Endothelial cell of umbilical vein (primary cell): ENCODE measurements around the gene PLEKHA6. TPM values are rescaled to one million over a fixed set of nuclear protein-coding genes. Genes with fewer than 3 reads are reported as not detected.

ENCODE experiments used
- BruUV-seq: library from RNA; stranded (reverse); fragments of 400-500 nt; replicated peaks from 2 replicates; lab custom pipeline; 2021; lab: Mats Ljungman, UMichigan
- CTCF ChIA-PET: fragments of 300-600, 350-600 bp; sonication (Branson Sonifier 250); formaldehyde crosslinking; loops from one replicate; lab custom pipeline; 2021; ENCODE audit warnings: antibody characterized with exemption, inconsistent platforms; lab: Charles Lee
- POLR2A ChIA-PET: fragments of 300-600, 350-600 bp; sonication (Branson Sonifier 250); formaldehyde crosslinking; loops from one replicate; lab custom pipeline; 2021; ENCODE audit warnings: antibody characterized with exemption, inconsistent platforms; lab: Charles Lee
- DNase-seq: peaks from one replicate; pipeline ENCODE4 v3.0.0-alpha.2; 2011; ENCODE audit warnings: low read depth, low spot score
- FAIRE-seq: peaks from 2 replicates; lab custom pipeline; 2011; peaks lifted over from hg19 to GRCh38; lab: Jason Lieb, UNC
- H2AFZ ChIP-seq: 2 replicates; pipeline ENCODE4 v1.6.0; 2012; ENCODE audit warnings: low read depth, low read length, control low read depth, inconsistent platforms
- H3K27ac ChIP-seq: 2 replicates; pipeline ENCODE4 v1.5.1; 2011; ENCODE audit warnings: low read depth, mild to moderate bottlenecking, control low read depth, low read length, moderate library complexity; ENCODE audit not compliant: insufficient read depth
- H3K27me3 ChIP-seq, 2 experiments: 2 replicates each; pipeline versions ENCODE4 v1.6.0 to v1.6.1; 2011; ENCODE audit warnings: low read length in 2 of 2, mixed read lengths in 1 of 2; ENCODE audit not compliant: control insufficient read depth in 2 of 2, insufficient read depth in 2 of 2
- H3K36me3 ChIP-seq, 2 experiments: 2 replicates in 1 of 2; 3 replicates in 1 of 2; pipeline ENCODE4 v1.5.1; 2011; ENCODE audit warnings: low read length in 2 of 2, mild to moderate bottlenecking in 1 of 2, moderate library complexity in 1 of 2; ENCODE audit not compliant: control insufficient read depth in 2 of 2, insufficient read depth in 2 of 2; ENCODE audit errors: extremely low read depth in 1 of 2
- H3K4me1 ChIP-seq: 3 replicates; pipeline ENCODE4 v1.5.1; 2011; ENCODE audit warnings: mild to moderate bottlenecking, low read length; ENCODE audit not compliant: control insufficient read depth, insufficient read depth; ENCODE audit errors: extremely low read depth
- H3K4me2 ChIP-seq: 2 replicates; pipeline ENCODE4 v1.6.1; 2011; ENCODE audit warnings: low read length, control low read depth, mixed read lengths; ENCODE audit not compliant: insufficient read depth
- H3K4me3 ChIP-seq, 3 experiments: fragments of 200-600 bp in 1 of 3; sonication (generic), shearing (Covaris generic) in 1 of 3; replicated peaks in 1 of 3; 2 replicates each; pipeline ENCODE4 v1.5.1; 2011 to 2016; ENCODE audit warnings: control low read depth in 3 of 3, low read length in 3 of 3, mild to moderate bottlenecking in 2 of 3, inconsistent platforms in 1 of 3, low read depth in 1 of 3, moderate library complexity in 1 of 3; ENCODE audit not compliant: insufficient read depth in 1 of 3
- H3K79me2 ChIP-seq: 2 replicates; pipeline ENCODE4 v1.6.0; 2012; ENCODE audit warnings: low read length, inconsistent platforms; ENCODE audit not compliant: control insufficient read depth, insufficient read depth
- H3K9ac ChIP-seq: replicated peaks from 2 replicates; pipeline ENCODE3; 2011; ENCODE audit warnings: low read length, control low read depth; ENCODE audit not compliant: insufficient read depth; ENCODE audit errors: extremely low read depth
- H3K9me1 ChIP-seq: replicated peaks from 3 replicates; pipeline ENCODE4 v1.6.0; 2011; ENCODE audit warnings: mild to moderate bottlenecking, low read length; ENCODE audit not compliant: control insufficient read depth, insufficient read depth; ENCODE audit errors: extremely low read depth
- H3K9me3 ChIP-seq: replicated peaks from 2 replicates; pipeline ENCODE4 v1.5.1; 2012; ENCODE audit warnings: low read length, inconsistent platforms; ENCODE audit not compliant: control insufficient read depth, insufficient read depth
- H4K20me1 ChIP-seq: replicated peaks from 2 replicates; pipeline ENCODE3; 2011; ENCODE audit warnings: mild to moderate bottlenecking, low read length; ENCODE audit not compliant: control insufficient read depth, insufficient read depth; ENCODE audit errors: extremely low read depth
- EZH2 ChIP-seq: IDR thresholded peaks from 2 replicates; pipeline ENCODE4 v1.6.1; 2012; ENCODE audit warnings: borderline replicate concordance, low read depth, mild to moderate bottlenecking, moderate library complexity, low read length, inconsistent platforms; ENCODE audit not compliant: severe bottlenecking
- FOS ChIP-seq: IDR thresholded peaks from 2 replicates; pipeline ENCODE4 v1.6.1; 2011; ENCODE audit warnings: mild to moderate bottlenecking, low read length, moderate library complexity, borderline replicate concordance; ENCODE audit not compliant: insufficient read depth
- GATA2 ChIP-seq: IDR thresholded peaks from 2 replicates; pipeline ENCODE4 v1.7.0; 2011; ENCODE audit warnings: low read depth, mild to moderate bottlenecking, moderate library complexity, mixed read lengths, low read length; ENCODE audit not compliant: insufficient read length, insufficient read depth
- JUN ChIP-seq: IDR thresholded peaks from 2 replicates; pipeline ENCODE4 v1.6.1; 2011; ENCODE audit warnings: borderline replicate concordance, low read depth; ENCODE audit not compliant: insufficient read length, insufficient read depth
- MYC ChIP-seq: IDR thresholded peaks from one replicate; pipeline ENCODE4 v1.6.1; 2011; ENCODE audit warnings: mild to moderate bottlenecking, low read depth, low read length
- POLR2AphosphoS5 ChIP-seq: IDR thresholded peaks from 2 replicates; pipeline ENCODE4 v1.6.1; 2012; ENCODE audit warnings: low read depth, mild to moderate bottlenecking, control low read depth, low read length, moderate library complexity; ENCODE audit not compliant: insufficient read depth
- dilution Hi-C: fragments of 300-500 bp; cut with MboI; formaldehyde crosslinking; loops from one replicate; pipeline ENCODE4 v1.15.0; 2019; ENCODE audit warnings: low sequenced_read_pairs; ENCODE audit not compliant: extremely low pct_ligation_motif_present
- intact Hi-C: fragments of 100-400 bp; cut with micrococcal nuclease; formaldehyde crosslinking; loops from one replicate; pipeline ENCODE4 v1.10.0; 2022
- polyA plus RNA-seq, 4 experiments: library from polyadenylated mRNA; depleted of rRNA in 3 of 4; stranded (reverse) in 3 of 4; unstranded in 1 of 4; fragments of >200 nt; gene quantifications; 2 replicates each; pipeline versions ENCODE4 v1.2.1 to v1.2.3, GENCODE V29; 2011 to 2012; ENCODE audit warnings: missing spikeins in 1 of 4
- total RNA-seq: library from RNA; stranded (reverse); gene quantifications from 2 replicates; pipeline ENCODE4 v1.2.3, GENCODE V29; 2021
- TF ChIP-seq, protein P1 (sequence below): IDR thresholded peaks from 2 replicates; pipeline ENCODE4 v1.6.1; 2011; ENCODE audit not compliant: insufficient read depth, insufficient read length
- TF ChIP-seq, protein P2 (sequence below), 2 donors: IDR thresholded peaks; 1 replicate in 1 of 2; 2 replicates in 1 of 2; pipeline ENCODE4 v1.5.1; 2011; ENCODE audit warnings: low read length in 2 of 2, mild to moderate bottlenecking in 2 of 2, moderate library complexity in 2 of 2, control low read depth in 1 of 2, inconsistent platforms in 1 of 2, low read depth in 1 of 2; ENCODE audit not compliant: insufficient read depth in 1 of 2; ENCODE audit errors: extremely low read depth in 1 of 2

The PLEKHA6 gene
- total and polyA plus RNA-seq, 2 donors (not counting 3 experiments of a cell fraction or from before 2014, with no cell fraction given), result 2.1 to 15.0 TPM

DNA sequence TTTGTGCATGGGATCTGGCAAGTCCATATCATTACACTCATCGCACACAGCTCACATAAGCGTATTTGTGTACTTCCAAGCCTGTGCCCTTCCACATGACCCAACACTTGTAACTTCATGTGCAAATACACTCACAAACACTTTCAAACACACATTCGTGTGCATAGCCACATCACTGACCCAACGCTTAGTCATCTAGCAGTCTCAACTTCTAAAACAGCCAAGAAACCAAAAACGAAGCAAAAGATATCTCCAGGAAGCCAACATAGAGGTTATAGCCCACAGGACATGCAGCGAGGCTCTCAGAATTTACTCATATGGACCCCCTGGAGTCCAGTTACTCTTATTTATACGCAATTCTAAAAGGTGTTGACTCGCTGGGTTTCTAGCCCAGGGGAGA is 135.1 kb downstream of the PLEKHA6 start:
- Histone ChIP-seq H3K4me1 (no peaks in the 10 kb centered on the region), H3K9me3 (no peaks in the 10 kb centered on the region), H3K4me3 (no peak overlapping the region), H3K4me2 (no peak overlapping the region), H3K79me2 (no peaks in the 10 kb centered on the region), H3K27ac (no peak overlapping the region), H3K9me1 (no peaks in the 10 kb centered on the region), H3K27me3 (no peaks in the 10 kb centered on the region), H4K20me1 (no peaks in the 10 kb centered on the region), H2AFZ (no peak overlapping the region), H3K36me3 (peaks cover 0 to 2% of the 10 kb centered on the region in 2 experiments), H3K9ac (no peak overlapping the region)
- TF ChIP-seq GATA2, result no peak
- TF ChIP-seq JUN, result no peak
- TF ChIP-seq, protein P1, sequence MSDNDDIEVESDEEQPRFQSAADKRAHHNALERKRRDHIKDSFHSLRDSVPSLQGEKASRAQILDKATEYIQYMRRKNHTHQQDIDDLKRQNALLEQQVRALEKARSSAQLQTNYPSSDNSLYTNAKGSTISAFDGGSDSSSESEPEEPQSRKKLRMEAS, result no peak
- no peak for TF ChIP-seq MYC
- no peak for TF ChIP-seq POLR2AphosphoS5
- TF ChIP-seq FOS, result no peak
- TF ChIP-seq EZH2, result no peak
- TF ChIP-seq, protein P2, sequence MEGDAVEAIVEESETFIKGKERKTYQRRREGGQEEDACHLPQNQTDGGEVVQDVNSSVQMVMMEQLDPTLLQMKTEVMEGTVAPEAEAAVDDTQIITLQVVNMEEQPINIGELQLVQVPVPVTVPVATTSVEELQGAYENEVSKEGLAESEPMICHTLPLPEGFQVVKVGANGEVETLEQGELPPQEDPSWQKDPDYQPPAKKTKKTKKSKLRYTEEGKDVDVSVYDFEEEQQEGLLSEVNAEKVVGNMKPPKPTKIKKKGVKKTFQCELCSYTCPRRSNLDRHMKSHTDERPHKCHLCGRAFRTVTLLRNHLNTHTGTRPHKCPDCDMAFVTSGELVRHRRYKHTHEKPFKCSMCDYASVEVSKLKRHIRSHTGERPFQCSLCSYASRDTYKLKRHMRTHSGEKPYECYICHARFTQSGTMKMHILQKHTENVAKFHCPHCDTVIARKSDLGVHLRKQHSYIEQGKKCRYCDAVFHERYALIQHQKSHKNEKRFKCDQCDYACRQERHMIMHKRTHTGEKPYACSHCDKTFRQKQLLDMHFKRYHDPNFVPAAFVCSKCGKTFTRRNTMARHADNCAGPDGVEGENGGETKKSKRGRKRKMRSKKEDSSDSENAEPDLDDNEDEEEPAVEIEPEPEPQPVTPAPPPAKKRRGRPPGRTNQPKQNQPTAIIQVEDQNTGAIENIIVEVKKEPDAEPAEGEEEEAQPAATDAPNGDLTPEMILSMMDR (IDR thresholded peaks at IDR 0.05; ENCODE audit: extremely low read depth in 1 of 2, insufficient read depth in 1 of 2, low read depth in 1 of 2, low read length in 2 of 2), result no peak
- FAIRE-seq, result no peak
- CTCF ChIA-PET, result no interaction called here
- intact Hi-C loops, result no loop called here
- dilution Hi-C loops, result no loop called here
- POLR2A ChIA-PET, result no interaction called here
- BruUV-seq, result no TSS peak
- DNase-seq, result no peak
